Measurements from ENCODE around the gene RAB1B.
"Not testable (repeated sequence)": the region's sequence is repeated elsewhere in the genome, so short reads cannot be mapped to it uniquely, and the experiment has no call there.

The RAB1B gene

GRCh38 chr11:66239998-66240780, 28.2 kb upstream of the RAB1B start:
- DNase-seq: no peak

GRCh38 chr11:66240781-66241136, 27.7 kb upstream of the RAB1B start:
- no peak for DNase-seq

GRCh38 chr11:66242095-66242765, 26.2 kb upstream of the RAB1B start:
- no peak for DNase-seq

- no peak for DNase-seq
Measured at GRCh38 chr11:66243782-66244535, 24.5 kb upstream of the RAB1B start.

- no peak for DNase-seq
Measured at GRCh38 chr11:66247295-66247694, 21.1 kb upstream of the RAB1B start.

GRCh38 chr11:66247801-66248200, 20.6 kb upstream of the RAB1B start:
- no peak for DNase-seq

GRCh38 chr11:66248903-66249302, 19.5 kb upstream of the RAB1B start:
- DNase-seq: no peak

GRCh38 chr11:66251809-66252208, 16.6 kb upstream of the RAB1B start:
- DNase-seq: no peak

- not testable (repeated sequence) for DNase-seq
Measured at GRCh38 chr11:66253081-66253480, 15.4 kb upstream of the RAB1B start.

GRCh38 chr11:66258473-66258893, 10.0 kb upstream of the RAB1B start:
- DNase-seq: no peak

- DNase-seq: no peak
Measured at GRCh38 chr11:66259225-66259624, 9.2 kb upstream of the RAB1B start.

- no peak for DNase-seq
Measured at GRCh38 chr11:66259956-66260355, 8.5 kb upstream of the RAB1B start.

GRCh38 chr11:66261578-66261977, 6.9 kb upstream of the RAB1B start:
- no peak for DNase-seq

- no peak for DNase-seq
Measured at GRCh38 chr11:66262191-66262590, 6.2 kb upstream of the RAB1B start.

GRCh38 chr11:66262696-66263095, 5.7 kb upstream of the RAB1B start:
- DNase-seq: no peak

- no peak for DNase-seq
Measured at GRCh38 chr11:66263231-66263630, 5.2 kb upstream of the RAB1B start.

GRCh38 chr11:66263785-66264184, 4.7 kb upstream of the RAB1B start:
- no peak for DNase-seq

GRCh38 chr11:66264383-66264782, 4.1 kb upstream of the RAB1B start:
- DNase-seq: no peak

- DNase-seq: no peak
Measured at GRCh38 chr11:66264914-66265313, 3.5 kb upstream of the RAB1B start.

- DNase-seq: no peak
Measured at GRCh38 chr11:66265531-66266377, 2.7 kb upstream of the RAB1B start.

- no peak for DNase-seq
Measured at GRCh38 chr11:66266378-66267038, 1.9 kb upstream of the RAB1B start.

GRCh38 chr11:66267039-66267378, 1.4 kb upstream of the RAB1B start:
- no peak for DNase-seq

Measured in DMS79 treated with DMSO at 0.1 percent for 48 hours (cell line).